ENCODE results near the gene CSH1.
"Not testable (repeated sequence)": the region's sequence is repeated elsewhere in the genome, so short reads cannot be mapped to it uniquely, and the experiment has no call there.

GRCh38 chr17:63909586-63909985 lies 13.2 kb upstream of the CSH1 start:
- TF ChIP-seq SP1 (IDR thresholded peaks at IDR 0.05); BHLHE40 (IDR thresholded peaks at IDR 0.05; ENCODE audit: borderline replicate concordance); ELF4 (IDR thresholded peaks at IDR 0.05); SUZ12 (IDR thresholded peaks at IDR 0.05); TARDBP (IDR thresholded peaks at IDR 0.05); NFRKB (IDR thresholded peaks at IDR 0.05); FOXA1 (IDR thresholded peaks at IDR 0.05); ARNT (IDR thresholded peaks at IDR 0.05); FOXK2 (IDR thresholded peaks at IDR 0.05); PKNOX1 (IDR thresholded peaks at IDR 0.05); FOXM1 (IDR thresholded peaks at IDR 0.05; ENCODE audit: borderline replicate concordance); ZNF384 (IDR thresholded peaks at IDR 0.05); CTBP1 (IDR thresholded peaks at IDR 0.05; ENCODE audit: borderline replicate concordance); L3MBTL2 (conservative IDR thresholded peaks at IDR 0.05): not testable (repeated sequence)
